ENCODE measurements around the gene RANBP17.
A peak's percentile ranks its signal among the peaks of the same experiment; 100 is the strongest.

The RANBP17 gene

DNA sequence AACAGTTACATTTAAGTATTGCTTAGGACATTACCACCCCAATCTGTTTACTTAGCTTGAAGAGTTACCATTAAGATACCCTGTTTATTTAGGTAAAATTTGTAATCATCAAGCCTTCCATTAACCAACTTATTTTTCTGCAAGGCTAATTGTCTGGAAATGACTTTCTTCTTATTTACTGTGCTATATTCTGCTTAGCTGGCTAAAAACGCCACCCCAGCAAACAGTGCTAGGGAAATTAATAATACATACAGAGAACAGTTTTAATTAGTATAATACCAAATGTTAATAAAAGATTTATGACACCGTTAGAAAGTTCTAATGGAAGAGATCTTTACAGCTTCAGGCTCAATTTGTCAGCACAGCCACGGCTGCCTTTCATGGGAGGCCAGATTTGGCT, 461.2 kb downstream of the RANBP17 start:
- DNase-seq = no peak

GRCh38 chr5:171323806-171324632, 462.2 kb downstream of the RANBP17 start:
- DNase-seq = no peak

GRCh38 chr5:171330021-171330420, 468.2 kb downstream of the RANBP17 start:
- no peak for DNase-seq

GRCh38 chr5:171335616-171336015, 473.8 kb downstream of the RANBP17 start:
- no peak for DNase-seq

GRCh38 chr5:171336521-171337209, 474.8 kb downstream of the RANBP17 start:
- DNase-seq = peak; percentile 58

DNA sequence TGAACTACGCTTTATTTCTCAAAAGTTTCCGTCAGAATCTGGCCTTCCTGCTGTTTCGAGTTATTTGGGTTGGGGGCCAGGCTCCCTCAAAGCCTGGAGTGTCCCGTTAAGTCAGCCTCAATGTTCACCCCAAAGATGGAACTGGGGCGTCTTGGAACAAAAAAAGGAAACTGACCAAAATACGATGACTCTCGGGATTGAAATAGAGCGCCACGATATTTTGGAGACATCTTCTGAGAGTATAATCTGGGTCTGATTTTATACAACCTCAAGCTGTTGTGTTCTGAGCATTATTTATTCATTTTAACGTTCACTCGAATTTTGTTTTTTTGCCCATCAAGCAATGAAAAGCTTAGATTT, 475.4 kb downstream of the RANBP17 start:
- DNase-seq = no peak

DNA sequence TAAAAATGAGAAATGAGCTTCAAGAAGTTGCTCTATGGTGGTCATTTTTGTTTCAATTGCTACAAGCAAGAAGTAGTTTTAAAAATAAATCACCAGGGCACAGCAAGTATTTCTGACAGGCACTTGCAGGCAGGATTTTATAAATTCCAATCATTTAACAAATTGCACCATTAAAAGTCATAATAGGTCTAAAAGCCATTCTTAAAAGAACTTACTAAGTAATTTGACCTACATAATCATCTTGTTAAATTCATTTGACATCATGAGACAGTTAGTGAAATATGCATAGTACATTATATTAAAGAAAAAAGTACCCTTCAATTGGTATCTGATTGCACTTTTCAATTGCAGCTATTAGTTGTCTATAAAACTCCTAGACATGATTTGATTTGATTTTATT, 478.2 kb downstream of the RANBP17 start:
- no peak for DNase-seq

DNA sequence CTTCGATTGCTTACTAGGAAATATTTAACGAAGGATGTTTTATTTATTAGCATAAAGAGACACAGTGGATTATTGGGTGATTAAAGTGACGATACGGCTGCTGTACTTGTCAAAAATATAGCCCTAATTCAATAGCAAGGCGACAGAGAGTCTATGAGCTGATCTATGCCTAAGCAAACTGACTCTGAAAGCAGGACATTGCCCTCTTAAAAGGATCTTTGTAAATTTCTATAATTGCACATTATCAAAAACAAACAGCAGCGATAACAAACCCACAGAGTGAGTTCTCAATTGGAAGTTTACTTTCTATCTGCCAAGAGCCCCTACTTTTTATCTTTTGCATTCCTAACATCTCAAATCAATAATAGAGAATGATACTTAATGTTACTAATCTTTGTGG, 478.7 kb downstream of the RANBP17 start:
- DNase-seq = no peak

DNA sequence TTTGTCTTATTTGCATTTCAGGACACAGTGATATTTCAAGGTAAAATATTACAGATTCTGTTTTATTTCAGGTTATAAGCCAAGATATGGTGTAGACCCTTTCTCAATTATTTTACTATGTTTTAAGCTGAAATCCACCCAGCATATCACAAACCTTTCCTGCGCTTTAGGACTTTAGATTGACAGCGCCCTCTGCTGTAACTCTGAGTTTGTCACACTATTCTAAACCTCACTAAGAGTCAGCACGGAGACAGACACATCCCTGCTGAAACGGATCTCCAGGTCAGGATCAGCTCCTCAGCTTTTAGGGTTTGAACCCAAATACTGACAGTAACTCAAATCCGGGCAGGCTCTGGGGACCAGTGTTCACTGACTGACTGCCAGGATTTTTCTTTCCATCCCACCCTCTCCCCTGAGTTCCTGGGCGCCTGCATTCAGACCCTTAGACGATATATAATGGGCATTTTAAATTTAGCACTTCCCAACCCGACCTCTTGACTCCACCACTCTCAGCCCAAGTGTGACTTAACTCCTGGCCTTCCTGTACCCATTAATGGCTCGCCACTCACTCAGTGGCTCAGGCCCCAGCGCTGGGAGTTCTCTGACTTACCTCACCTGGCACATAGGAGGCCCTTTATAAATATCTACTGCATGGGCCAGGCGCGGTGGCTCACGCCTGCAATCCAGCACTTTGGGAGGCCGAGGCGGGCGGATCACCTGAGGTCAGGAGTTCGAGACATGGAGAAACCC, 480.7 kb downstream of the RANBP17 start:
- peak; percentile 61 for DNase-seq

GRCh38 chr5:171344936-171345608, 483.3 kb downstream of the RANBP17 start:
- DNase-seq = no peak
